GM18870 (cell line): ENCODE results near the gene NANOGP8.
"Not testable (repeated sequence)": the region's sequence is repeated elsewhere in the genome, so short reads cannot be mapped to it uniquely, and the experiment has no call there.

ENCODE experiments used
- ATAC-seq: cut with Tn5 transposase; IDR thresholded peaks from one replicate; pipeline ENCODE4 v1.9.1; 2021; ENCODE audit warnings: moderate library complexity; ENCODE audit not compliant: unreplicated experiment

NANOGP8 gene

GRCh38 chr15:35085176-35085919 is at the start of gene NANOGP8:
NANOGP8 (minus strand) TSS chr15:35085295; CDS start chr15:35085110, 185 bp downstream.
- ATAC-seq: not testable (repeated sequence)

GRCh38 chr15:35134299-35134698 is 49.2 kb upstream of the NANOGP8 start:
- no peak for ATAC-seq

GRCh38 chr15:35130245-35130644 is 45.1 kb upstream of the NANOGP8 start:
- ATAC-seq: no peak

- ATAC-seq: no peak
These were observed 44.3 kb upstream of the NANOGP8 start for GRCh38 chr15:35129361-35129760.

- no peak for ATAC-seq
These were observed 42.6 kb upstream of the NANOGP8 start for GRCh38 chr15:35127717-35128116.

- ATAC-seq: no peak
These were observed 41.1 kb upstream of the NANOGP8 start for GRCh38 chr15:35126236-35126635.

- ATAC-seq: no peak
These were observed 38.6 kb upstream of the NANOGP8 start for GRCh38 chr15:35123743-35124142.

GRCh38 chr15:35121611-35122359 is 36.7 kb upstream of the NANOGP8 start:
- no peak for ATAC-seq

GRCh38 chr15:35120173-35120572 is 35.1 kb upstream of the NANOGP8 start:
- ATAC-seq: no peak

GRCh38 chr15:35118960-35119359 is 33.9 kb upstream of the NANOGP8 start:
- no peak for ATAC-seq

GRCh38 chr15:35117543-35118265 is 32.6 kb upstream of the NANOGP8 start:
- ATAC-seq: no peak

- no peak for ATAC-seq
These were observed 30.1 kb upstream of the NANOGP8 start for GRCh38 chr15:35115155-35115725.

- no peak for ATAC-seq
These were observed 27.3 kb upstream of the NANOGP8 start for GRCh38 chr15:35112346-35112745.

- ATAC-seq: no peak
These were observed 26.8 kb upstream of the NANOGP8 start for GRCh38 chr15:35111861-35112260.

- ATAC-seq: no peak
These were observed 23.4 kb upstream of the NANOGP8 start for GRCh38 chr15:35108453-35108852.

GRCh38 chr15:35107561-35107960 is 22.5 kb upstream of the NANOGP8 start:
- no peak for ATAC-seq

- no peak for ATAC-seq
These were observed 22.0 kb upstream of the NANOGP8 start for GRCh38 chr15:35107122-35107521.

- ATAC-seq: no peak
These were observed 19.5 kb upstream of the NANOGP8 start for GRCh38 chr15:35104526-35105147.

- ATAC-seq: no peak
These were observed 17.1 kb upstream of the NANOGP8 start for GRCh38 chr15:35102186-35102585.

- no peak for ATAC-seq
These were observed 16.2 kb upstream of the NANOGP8 start for GRCh38 chr15:35101335-35101734.

GRCh38 chr15:35098737-35099136 is 13.6 kb upstream of the NANOGP8 start:
- no peak for ATAC-seq
